Measurements from ENCODE around the gene YWHAH.

Gene YWHAH
- 35.2 to 46.4 reads per million in 2 donors for total RNA-seq

- peak; percentile 79 for DNase-seq
These were observed at the start of gene YWHAH for GRCh38 chr22:31943978-31944699. Gene YWHAH (plus strand): TSS chr22:31944535. CDS start chr22:31944734, 199 bp downstream.

GRCh38 chr22:31895411-31896123, 48.8 kb upstream of the YWHAH start:
- no peak for DNase-seq

GRCh38 chr22:31896472-31896871, 47.9 kb upstream of the YWHAH start:
- DNase-seq: no peak

- no peak for DNase-seq
These were observed 46.2 kb upstream of the YWHAH start for GRCh38 chr22:31897842-31898805.

- no peak for DNase-seq
These were observed 45.4 kb upstream of the YWHAH start for GRCh38 chr22:31898926-31899325.

- DNase-seq: no peak
These were observed 44.7 kb upstream of the YWHAH start for GRCh38 chr22:31899669-31900068.

GRCh38 chr22:31901388-31902137, 42.8 kb upstream of the YWHAH start:
- DNase-seq: no peak

- DNase-seq: no peak
These were observed 39.7 kb upstream of the YWHAH start for GRCh38 chr22:31904651-31905050.

- DNase-seq: no peak
These were observed 39.0 kb upstream of the YWHAH start for GRCh38 chr22:31905356-31905755.

- DNase-seq: no peak
These were observed 38.2 kb upstream of the YWHAH start for GRCh38 chr22:31906086-31906485.

GRCh38 chr22:31906569-31906968, 37.8 kb upstream of the YWHAH start:
- DNase-seq: no peak

GRCh38 chr22:31909977-31910376, 34.4 kb upstream of the YWHAH start:
- no peak for DNase-seq

- no peak for DNase-seq
These were observed 32.5 kb upstream of the YWHAH start for GRCh38 chr22:31911565-31912406.

GRCh38 chr22:31912407-31912743, 32.0 kb upstream of the YWHAH start:
- DNase-seq: no peak

GRCh38 chr22:31915586-31915985, 28.7 kb upstream of the YWHAH start:
- no peak for DNase-seq

- no peak for DNase-seq
These were observed 27.0 kb upstream of the YWHAH start for GRCh38 chr22:31917227-31917921.

- DNase-seq: no peak
These were observed 24.6 kb upstream of the YWHAH start for GRCh38 chr22:31919730-31920129.

GRCh38 chr22:31920306-31920705, 24.0 kb upstream of the YWHAH start:
- DNase-seq: no peak

- DNase-seq: no peak
These were observed 23.2 kb upstream of the YWHAH start for GRCh38 chr22:31921106-31921505.

GRCh38 chr22:31922534-31922933, 21.8 kb upstream of the YWHAH start:
- no peak for DNase-seq

GRCh38 chr22:31923136-31923535, 21.2 kb upstream of the YWHAH start:
- no peak for DNase-seq
